ENCODE results near the gene DTX2.
"Not testable (repeated sequence)": the region's sequence is repeated elsewhere in the genome, so short reads cannot be mapped to it uniquely, and the experiment has no call there.

The DTX2 gene

GRCh38 chr7:76445577-76446008 lies 15.9 kb upstream of the DTX2 start:
- DNase-seq = not testable (repeated sequence)

DNA sequence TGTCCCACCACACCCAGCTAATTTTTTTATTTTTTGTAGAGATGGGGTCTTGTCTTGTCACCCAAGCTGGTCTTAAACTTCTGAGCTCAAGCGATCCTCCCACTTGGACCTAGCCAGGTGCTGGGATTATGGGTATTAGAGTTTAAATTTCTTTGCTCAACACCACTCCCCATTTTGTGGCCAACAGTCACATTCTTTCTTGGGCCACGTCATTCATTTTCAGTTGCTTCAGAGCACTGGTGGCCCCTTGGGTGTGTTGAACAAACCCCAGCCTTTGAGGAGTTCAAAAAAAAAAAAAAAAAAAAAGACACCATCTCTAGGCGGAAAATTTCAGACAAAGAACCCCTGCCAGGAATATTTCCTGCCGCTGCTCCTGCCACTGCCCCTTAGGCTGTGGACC lies 4.5 kb upstream of the DTX2 start:
- DNase-seq = not testable (repeated sequence)

DNA sequence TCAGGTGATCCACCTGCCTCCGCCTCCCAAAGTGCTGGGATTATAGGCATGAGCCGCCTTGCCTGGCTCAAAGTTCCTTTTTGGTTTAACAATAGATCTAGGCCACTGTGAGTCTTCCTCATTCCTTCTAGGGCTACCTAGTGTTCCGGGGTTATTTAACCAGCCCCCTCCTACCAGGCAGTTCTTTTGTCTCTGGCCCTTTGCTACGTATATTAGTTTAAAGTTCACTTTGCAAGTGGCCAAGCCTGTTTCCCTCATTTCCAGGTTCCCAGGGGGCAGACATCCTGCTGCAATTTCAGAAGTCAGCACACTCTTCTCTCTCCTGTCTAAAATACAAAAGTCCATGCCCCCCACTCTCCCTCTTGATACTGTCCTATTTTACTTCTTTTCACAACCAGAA lies 3.0 kb upstream of the DTX2 start:
- DNase-seq = not testable (repeated sequence)

- DNase-seq = not testable (repeated sequence)
Observed at GRCh38 chr7:76460767-76461166, 742 bp upstream of the DTX2 start.

DNA sequence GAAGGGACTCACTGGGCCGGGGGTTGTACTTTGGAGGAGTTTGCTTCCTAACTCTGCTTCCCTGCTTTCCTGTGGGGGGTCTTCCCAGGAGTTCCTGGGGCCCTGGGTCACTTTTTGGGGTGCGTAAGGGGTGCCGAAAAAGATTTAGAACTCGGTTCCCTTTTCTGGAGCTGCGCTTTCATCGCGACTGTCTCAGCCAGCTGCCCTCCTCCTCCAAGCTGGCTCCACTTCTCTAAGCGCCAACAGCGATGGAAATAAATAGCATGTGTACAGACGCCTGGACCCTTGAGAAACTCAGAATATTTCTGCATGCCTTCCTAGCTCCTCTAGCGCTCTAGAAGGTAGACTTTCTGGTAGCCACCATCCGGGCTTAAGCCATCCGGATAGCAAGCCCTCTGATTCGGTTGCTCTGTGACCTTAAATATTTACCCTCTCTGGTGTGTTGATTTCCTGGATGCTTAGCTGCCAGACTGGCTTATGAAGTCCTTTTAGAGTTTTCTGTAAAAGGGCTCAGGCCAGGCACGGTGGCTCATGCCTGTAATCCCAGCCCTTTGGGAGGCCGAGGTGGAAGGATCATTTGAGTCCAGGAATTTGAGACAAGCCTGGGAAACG lies 868 bp downstream of the DTX2 start:
- DNase-seq = not testable (repeated sequence)

DNA sequence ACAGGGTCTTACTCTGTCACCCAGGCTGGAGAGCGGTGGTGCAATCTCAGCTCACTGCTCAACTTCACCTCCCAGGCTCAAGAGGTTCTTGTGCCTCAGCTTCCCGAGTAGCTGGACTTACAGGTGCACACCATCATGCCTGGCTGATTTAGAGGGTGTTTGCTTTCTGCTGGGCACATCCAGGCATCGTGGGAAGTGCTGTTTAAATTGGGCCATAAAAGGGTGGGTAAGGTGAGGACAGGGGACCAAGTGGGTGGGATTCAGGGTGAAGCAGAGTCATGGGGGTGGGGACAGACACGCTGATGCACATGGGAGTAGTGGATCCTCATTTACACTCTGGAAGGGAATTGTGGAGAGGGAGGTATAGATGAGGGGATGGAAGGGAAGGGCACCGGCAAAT lies 3.5 kb downstream of the DTX2 start:
- not testable (repeated sequence) for DNase-seq

GRCh38 chr7:76465950-76466349 lies 4.4 kb downstream of the DTX2 start:
- not testable (repeated sequence) for DNase-seq

GRCh38 chr7:76467743-76468404 lies 6.4 kb downstream of the DTX2 start:
- DNase-seq = not testable (repeated sequence)

DNA sequence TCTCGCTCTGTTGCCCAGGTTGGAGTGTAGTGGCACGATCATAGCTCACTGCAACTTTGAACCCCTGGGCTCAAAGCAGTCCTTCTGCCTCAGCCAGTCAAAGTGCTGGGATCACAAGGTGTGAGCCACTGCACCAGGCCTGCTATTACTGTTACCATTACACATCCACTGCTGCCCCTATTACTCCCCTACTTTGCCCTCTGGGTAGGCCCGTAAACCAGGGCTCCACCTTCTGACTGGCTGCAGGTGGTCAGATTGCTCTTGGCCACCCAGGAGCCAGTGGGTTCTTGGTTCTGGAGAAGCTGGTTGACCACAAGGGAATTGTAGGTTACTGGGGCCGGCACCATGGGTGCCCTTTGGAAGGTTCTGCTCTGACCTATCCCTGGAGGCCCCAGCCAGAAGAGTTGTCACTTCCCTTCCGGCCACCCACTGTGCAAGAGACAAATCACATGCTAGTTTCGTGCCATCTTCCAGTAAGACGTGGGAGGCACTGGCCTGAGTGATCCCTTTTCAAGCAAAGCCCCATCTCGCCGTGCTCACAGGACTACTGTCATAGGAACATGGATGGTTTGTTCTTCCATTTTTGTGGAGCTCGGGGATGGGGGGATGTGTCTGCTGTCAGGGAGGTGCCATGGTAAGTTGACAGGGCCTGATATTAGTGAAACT lies 10.2 kb downstream of the DTX2 start:
- not testable (repeated sequence) for DNase-seq

- DNase-seq = not testable (repeated sequence)
Observed at GRCh38 chr7:76473097-76473496, 11.6 kb downstream of the DTX2 start.

GRCh38 chr7:76476280-76476679 lies 14.8 kb downstream of the DTX2 start:
- DNase-seq = not testable (repeated sequence)

- not testable (repeated sequence) for DNase-seq
Observed at GRCh38 chr7:76476742-76477474, 15.4 kb downstream of the DTX2 start.

DNA sequence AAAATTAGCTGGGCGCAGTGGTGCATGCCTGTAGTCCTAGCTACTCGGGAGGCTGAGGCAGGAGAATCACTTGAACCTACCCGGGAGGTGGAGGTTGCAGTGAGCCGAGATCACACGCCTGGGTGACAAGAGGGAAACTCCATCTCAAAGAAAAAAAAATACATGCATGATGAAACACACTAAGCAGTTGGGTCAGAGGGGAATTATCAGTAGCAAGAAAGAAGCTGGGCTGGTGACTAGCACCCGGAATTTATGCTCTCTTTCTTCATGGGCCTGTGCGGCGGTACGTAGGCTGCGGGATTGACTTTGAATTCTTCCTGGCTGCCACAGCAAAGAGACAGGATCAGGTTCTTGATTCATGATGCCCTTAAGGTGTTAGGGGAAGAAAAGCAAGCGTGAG lies 18.1 kb downstream of the DTX2 start:
- DNase-seq = not testable (repeated sequence)

DNA sequence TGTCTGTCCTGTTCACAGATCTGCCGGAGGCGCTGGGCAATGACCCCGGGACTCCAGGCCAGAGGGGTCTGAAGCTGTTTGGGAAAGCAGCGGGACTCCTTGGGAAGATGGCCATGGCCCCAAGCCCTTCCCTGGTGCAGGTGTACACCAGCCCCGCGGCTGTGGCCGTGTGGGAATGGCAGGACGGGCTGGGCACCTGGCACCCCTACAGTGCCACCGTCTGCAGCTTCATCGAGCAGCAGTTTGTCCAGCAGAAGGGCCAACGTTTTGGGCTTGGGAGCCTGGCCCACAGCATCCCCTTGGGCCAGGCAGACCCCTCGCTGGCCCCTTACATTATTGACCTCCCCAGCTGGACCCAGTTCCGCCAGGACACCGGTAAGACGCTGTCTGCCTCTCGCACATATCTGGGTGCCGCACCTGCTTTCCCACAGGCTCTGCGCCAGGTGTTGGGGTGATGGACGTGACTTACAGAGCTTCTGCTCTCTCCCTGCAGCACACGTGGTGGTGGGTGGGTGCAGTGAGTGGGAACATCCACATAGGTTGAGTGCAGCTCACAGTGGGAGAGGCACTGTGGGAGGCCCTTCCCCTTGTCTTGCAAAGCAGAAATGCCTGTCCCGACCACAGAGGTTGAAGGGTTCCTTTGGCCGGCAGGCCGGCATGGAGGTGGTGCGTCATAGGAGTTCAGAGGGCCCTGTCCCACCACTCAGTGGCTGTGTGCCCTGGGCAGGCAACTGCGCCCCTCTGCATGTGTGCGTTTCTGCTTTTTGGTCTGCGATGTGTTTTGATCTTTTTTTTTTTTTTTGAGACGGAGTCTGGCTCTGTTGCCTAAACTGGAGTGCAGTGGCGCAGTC lies 19.1 kb downstream of the DTX2 start:
- DNase-seq = not testable (repeated sequence)

- DNase-seq = not testable (repeated sequence)
Observed at GRCh38 chr7:76482660-76483059, 21.2 kb downstream of the DTX2 start.

GRCh38 chr7:76483081-76483480 lies 21.6 kb downstream of the DTX2 start:
- DNase-seq = not testable (repeated sequence)

DNA sequence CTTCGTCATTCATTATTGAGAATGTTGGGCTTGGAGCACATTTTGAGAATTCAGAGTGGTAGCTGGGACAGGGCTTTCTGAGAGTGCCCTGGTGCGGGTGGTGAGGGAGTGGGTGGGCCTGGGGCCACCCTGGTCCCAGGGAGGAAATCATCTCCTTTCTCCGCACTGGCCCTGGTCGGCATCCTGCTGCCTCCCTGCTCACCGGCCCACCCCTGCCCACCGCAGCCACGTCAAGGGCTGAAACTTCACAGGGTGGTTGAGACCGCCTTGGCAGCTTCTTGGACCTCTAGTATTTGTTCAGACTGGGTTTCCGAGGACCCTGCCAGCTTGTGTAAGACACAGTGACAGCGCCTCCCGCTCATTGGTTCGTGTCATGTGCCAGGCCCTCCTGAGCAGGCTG lies 22.9 kb downstream of the DTX2 start:
- DNase-seq = not testable (repeated sequence)

GRCh38 chr7:76485822-76486610 lies 24.5 kb downstream of the DTX2 start:
- not testable (repeated sequence) for DNase-seq

- DNase-seq = not testable (repeated sequence)
Observed at GRCh38 chr7:76486618-76487017, 25.1 kb downstream of the DTX2 start.

GRCh38 chr7:76487969-76488368 lies 26.5 kb downstream of the DTX2 start:
- not testable (repeated sequence) for DNase-seq

DNA sequence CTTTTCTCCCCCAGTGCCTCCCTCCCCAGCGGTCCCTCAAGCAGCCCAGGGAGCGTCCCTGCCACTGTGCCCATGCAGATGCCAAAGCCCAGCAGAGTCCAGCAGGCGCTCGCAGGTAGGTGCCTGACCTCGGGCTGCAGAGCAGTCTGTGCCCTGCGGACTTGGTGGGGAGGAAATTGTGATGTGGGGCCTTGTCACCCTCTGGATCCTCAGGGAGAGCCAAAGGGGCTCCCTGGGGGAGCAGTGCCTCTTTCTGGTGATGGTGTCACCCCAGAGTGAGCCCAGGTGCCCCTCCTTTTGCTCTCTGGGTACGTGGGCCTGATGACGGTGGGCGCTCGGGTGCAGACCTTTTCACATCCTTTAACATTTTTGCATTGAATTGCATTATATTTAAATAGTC lies 30.6 kb downstream of the DTX2 start:
- DNase-seq = not testable (repeated sequence)
